H9 (cell line): ENCODE measurements around the gene ZNF292. TPM values are rescaled to one million over a fixed set of nuclear protein-coding genes. Genes with fewer than 3 reads are reported as not detected.

ENCODE experiments used
- DNase-seq: peaks from one replicate; pipeline ENCODE4 v3.0.0-alpha.2; 2017
- H2AFZ ChIP-seq: one replicate; pipeline ENCODE4 v1.6.1; 2013; ENCODE audit warnings: mild to moderate bottlenecking, low read length, control low read depth, moderate library complexity
- H2AK5ac ChIP-seq: 2 replicates; pipeline ENCODE4 v1.6.1; 2013; ENCODE audit warnings: low read length, control low read depth, mixed read lengths; ENCODE audit not compliant: insufficient read length
- H2BK120ac ChIP-seq: one replicate; pipeline ENCODE4 v1.6.1; 2013; ENCODE audit warnings: low read depth, mild to moderate bottlenecking, low read length, control low read depth, inconsistent platforms; ENCODE audit not compliant: poor library complexity, severe bottlenecking
- H2BK12ac ChIP-seq: 2 replicates; pipeline ENCODE4 v1.6.1; 2013; ENCODE audit warnings: low read length, control low read depth, mixed read lengths, low read depth; ENCODE audit not compliant: insufficient read length
- H2BK15ac ChIP-seq: 2 replicates; pipeline ENCODE4 v1.6.1; 2013; ENCODE audit warnings: low read depth, low read length, control low read depth
- H2BK20ac ChIP-seq: one replicate; pipeline ENCODE4 v1.6.1; 2013; ENCODE audit warnings: low read depth, mild to moderate bottlenecking, low read length, control low read depth, inconsistent platforms; ENCODE audit not compliant: poor library complexity, severe bottlenecking
- H2BK5ac ChIP-seq: 2 replicates; pipeline ENCODE4 v1.6.1; 2013; ENCODE audit warnings: low read length, control low read depth, mixed read lengths; ENCODE audit not compliant: insufficient read length
- H3K14ac ChIP-seq: 2 replicates; pipeline ENCODE4 v1.6.1; 2013; ENCODE audit warnings: low read length, control low read depth; ENCODE audit not compliant: insufficient read depth
- H3K18ac ChIP-seq: 2 replicates; pipeline ENCODE4 v1.6.1; 2013; ENCODE audit warnings: low read depth, mild to moderate bottlenecking, mixed read lengths, low read length, control low read depth; ENCODE audit not compliant: insufficient read length
- H3K23ac ChIP-seq: 2 replicates; pipeline ENCODE4 v1.6.1; 2013; ENCODE audit warnings: low read length, control low read depth, mixed read lengths, low read depth; ENCODE audit not compliant: insufficient read length
- H3K23me2 ChIP-seq: 2 replicates; pipeline ENCODE4 v1.6.1; 2013; ENCODE audit warnings: low read depth, mild to moderate bottlenecking, mixed read lengths, low read length, control low read depth; ENCODE audit not compliant: insufficient read length, poor library complexity, severe bottlenecking
- H3K27ac ChIP-seq: 2 replicates; pipeline ENCODE4 v1.5.1; 2013; ENCODE audit warnings: low read length, control low read depth, mixed read lengths, low read depth; ENCODE audit not compliant: insufficient read length
- H3K27me3 ChIP-seq: 2 replicates; pipeline ENCODE4 v1.6.1; 2013; ENCODE audit warnings: low read length, control low read depth, inconsistent platforms; ENCODE audit not compliant: insufficient read depth
- H3K4ac ChIP-seq: 2 replicates; pipeline ENCODE4 v1.6.1; 2013; ENCODE audit warnings: low read depth, mild to moderate bottlenecking, control low read depth, inconsistent platforms, low read length, moderate library complexity
- H3K4me1 ChIP-seq: 2 replicates; pipeline ENCODE4 v1.6.1; 2013; ENCODE audit warnings: low read length, control low read depth, inconsistent platforms; ENCODE audit not compliant: insufficient read depth
- H3K4me2 ChIP-seq: 2 replicates; pipeline ENCODE4 v1.6.1; 2013; ENCODE audit warnings: low read length, control low read depth, mixed read lengths; ENCODE audit not compliant: insufficient read length, insufficient read depth
- H3K56ac ChIP-seq: 2 replicates; pipeline ENCODE4 v1.6.1; 2013; ENCODE audit warnings: low read depth, mild to moderate bottlenecking, mixed read lengths, low read length, control low read depth; ENCODE audit not compliant: insufficient read length
- H3K79me1 ChIP-seq: 2 replicates; pipeline ENCODE4 v1.6.1; 2013; ENCODE audit warnings: low read depth, mild to moderate bottlenecking, moderate library complexity, low read length, control low read depth, inconsistent platforms; ENCODE audit not compliant: insufficient read depth, poor library complexity, severe bottlenecking
- H3K79me2 ChIP-seq: 2 replicates; pipeline ENCODE4 v1.6.1; 2013; ENCODE audit warnings: low read length, control low read depth, inconsistent platforms; ENCODE audit not compliant: insufficient read depth
- H3K9ac ChIP-seq: 2 replicates; pipeline ENCODE4 v1.6.1; 2013; ENCODE audit warnings: low read length, control low read depth, mixed read lengths; ENCODE audit not compliant: insufficient read length; ENCODE audit errors: extremely low read depth
- H3K9me3 ChIP-seq: one replicate; pipeline ENCODE4 v1.6.1; 2013; ENCODE audit warnings: low read depth, low read length, inconsistent platforms; ENCODE audit not compliant: control insufficient read depth
- H3T11ph ChIP-seq: one replicate; pipeline ENCODE4 v1.6.1; 2013; ENCODE audit warnings: mild to moderate bottlenecking, low read length, control low read depth, inconsistent platforms
- H4K20me1 ChIP-seq: one replicate; pipeline ENCODE4 v1.6.1; 2013; ENCODE audit not compliant: control insufficient read depth, insufficient read length, insufficient read depth
- H4K5ac ChIP-seq: 2 replicates; pipeline ENCODE4 v1.6.1; 2013; ENCODE audit warnings: low read depth, mild to moderate bottlenecking, mixed read lengths, low read length, control low read depth; ENCODE audit not compliant: insufficient read length
- H4K8ac ChIP-seq: replicated peaks from 2 replicates; pipeline ENCODE4 v1.6.1; 2013; ENCODE audit warnings: low read length, control low read depth, mixed read lengths, low read depth; ENCODE audit not compliant: insufficient read length
- H4K91ac ChIP-seq: 2 replicates; pipeline ENCODE4 v1.6.1; 2013; ENCODE audit warnings: low read depth, mild to moderate bottlenecking, moderate library complexity, mixed read lengths, low read length, control low read depth; ENCODE audit not compliant: insufficient read length
- H3K27ac Mint-ChIP-seq, 3 experiments: 2 replicates in 2 of 3; 3 replicates in 1 of 3; pipeline ENCODE4 v1.8.0; 2020 to 2021; ENCODE audit warnings: mixed read lengths in 3 of 3, mild to moderate bottlenecking in 1 of 3, moderate library complexity in 1 of 3
- H3K27me3 Mint-ChIP-seq: 2 replicates; pipeline ENCODE4 v1.8.0; 2021; ENCODE audit warnings: low read depth, mild to moderate bottlenecking, moderate library complexity, mixed read lengths
- H3K36me3 Mint-ChIP-seq, 3 experiments: 2 replicates in 2 of 3; 3 replicates in 1 of 3; pipeline ENCODE4 v1.8.0; 2020 to 2021; ENCODE audit warnings: low read depth in 3 of 3, mixed read lengths in 3 of 3; ENCODE audit not compliant: insufficient read depth in 1 of 3
- H3K4me1 Mint-ChIP-seq, 2 experiments: 2 replicates each; pipeline ENCODE4 v1.8.0; 2020; ENCODE audit warnings: mixed read lengths in 2 of 2
- H3K4me3 Mint-ChIP-seq, 2 experiments: 2 replicates in 1 of 2; 3 replicates in 1 of 2; pipeline ENCODE4 v1.8.0; 2020 to 2021; ENCODE audit warnings: mild to moderate bottlenecking in 2 of 2, mixed read lengths in 2 of 2, moderate library complexity in 1 of 2
- H3K9me3 Mint-ChIP-seq, 2 experiments: 2 replicates in 1 of 2; 3 replicates in 1 of 2; pipeline ENCODE4 v1.8.0; 2020; ENCODE audit warnings: mild to moderate bottlenecking in 2 of 2, mixed read lengths in 2 of 2, moderate library complexity in 1 of 2
- CTCF ChIP-seq: fragments of 200-600 bp; sonication (generic); conservative IDR thresholded peaks from 3 replicates; pipeline ENCODE4 v1.8.0; 2021; ENCODE audit warnings: antibody characterized with exemption, mild to moderate bottlenecking
- total RNA-seq: library from RNA; stranded (reverse); gene quantifications from 2 replicates; pipeline ENCODE4 v1.2.1, GENCODE V29; 2021

Gene ZNF292
- total RNA-seq, 1 experiment from 2014 or later: 38.7 TPM

GRCh38 chr6:87250019-87250418 lies 94.7 kb downstream of the ZNF292 start:
- H3K4ac ChIP-seq: no peak overlapping the region
- Mint-ChIP-seq H3K9me3 (no peaks in the 10 kb centered on the region; a peak in 1 of 5 replicates), H3K4me1 (peaks cover 0 to 2% of the 10 kb centered on the region in 2 experiments; a peak in 1 of 4 replicates), H3K36me3 (peaks cover 41 to 89% (median 83%) of the 10 kb centered on the region in 3 experiments; a peak in 6 of 7 replicates), H3K27ac (peak overlapping the region in 2 of 3 experiments; percentile 14 to 32; a peak in 2 of 7 replicates), H3K4me3 (no peak overlapping the region), H3K27me3 (no peaks in the 10 kb centered on the region)
- no peak overlapping the region for H2AFZ ChIP-seq
- no peak overlapping the region for H4K8ac ChIP-seq
- no peak overlapping the region for H3K14ac ChIP-seq
- no peaks in the 10 kb centered on the region for H3K79me1 ChIP-seq
- H2BK15ac ChIP-seq: no peak overlapping the region
- no peak overlapping the region for H2AK5ac ChIP-seq
- no peaks in the 10 kb centered on the region for H3K27me3 ChIP-seq
- H3K27ac ChIP-seq: no peak overlapping the region
- H2BK20ac ChIP-seq: no peak overlapping the region
- no peak overlapping the region for H4K91ac ChIP-seq
- H3K9ac ChIP-seq: no peak overlapping the region
- no peaks in the 10 kb centered on the region for H3K4me1 ChIP-seq
- no peak for TF ChIP-seq CTCF
- H3K79me2 ChIP-seq: no peaks in the 10 kb centered on the region
- no peak for DNase-seq
- no peak overlapping the region for H3K23ac ChIP-seq
- no peak overlapping the region for H2BK12ac ChIP-seq
- H2BK120ac ChIP-seq: no peak overlapping the region
- no peak overlapping the region for H2BK5ac ChIP-seq
- H3T11ph ChIP-seq: no peak overlapping the region
- H3K9me3 ChIP-seq: no peaks in the 10 kb centered on the region
- H3K18ac ChIP-seq: no peak overlapping the region
- no peaks in the 10 kb centered on the region for H4K20me1 ChIP-seq
- H3K23me2 ChIP-seq: no peaks in the 10 kb centered on the region
- H3K4me2 ChIP-seq: no peak overlapping the region
- no peak overlapping the region for H4K5ac ChIP-seq
- no peak overlapping the region for H3K56ac ChIP-seq
